Measurements from ENCODE around the gene SPIRE1.

- TF ChIP-seq CTCF (conservative IDR thresholded peaks at IDR 0.05) = peak; percentile 48; the same call in 1 of the 2 replicates
- no peak for TF ChIP-seq EZH2 (IDR thresholded peaks at IDR 0.05; ENCODE audit: low read depth)
Observed at GRCh38 chr18:12686100-12686499, 28.2 kb upstream of the SPIRE1 start.

Measured in PC-9 (cell line).